B cell (primary cell): ENCODE data around the gene C10orf105. TPM values are rescaled to one million over a fixed set of nuclear protein-coding genes. Genes with fewer than 3 reads are reported as not detected.

ENCODE experiments used
- ATAC-seq: fragments of 200-7000 bp; cut with Tn5 transposase; one replicate; pipeline ENCODE4 v1.10.0; 2021; ENCODE audit warnings: low read depth, mild to moderate bottlenecking, moderate number of reproducible peaks, moderate library complexity
- CTCF ChIA-PET: fragments of 350-600 bp; sonication (Branson Sonifier 250); formaldehyde crosslinking; loops from one replicate; lab custom pipeline; 2021; ENCODE audit warnings: antibody characterized with exemption, inconsistent platforms; lab: Charles Lee
- POLR2A ChIA-PET: fragments of 350-600 bp; sonication (Branson Sonifier 250); formaldehyde crosslinking; loops from one replicate; lab custom pipeline; 2021; ENCODE audit warnings: antibody characterized with exemption; lab: Charles Lee
- DNase-seq: peaks from one replicate; pipeline ENCODE4 v3.0.0; 2013
- H2AFZ ChIP-seq: 2 replicates; pipeline ENCODE4 v1.6.1; 2012; ENCODE audit warnings: mild to moderate bottlenecking, low read depth, low read length; ENCODE audit not compliant: insufficient read depth, poor library complexity, severe bottlenecking
- H3K27ac ChIP-seq, 2 donors: 1 replicate in 1 of 2; 2 replicates in 1 of 2; pipeline ENCODE4 v1.5.1; 2012 to 2013; ENCODE audit warnings: low read length in 2 of 2, mild to moderate bottlenecking in 2 of 2, moderate library complexity in 1 of 2
- H3K27me3 ChIP-seq, 4 experiments: fragments of 200-600 bp in 1 of 4; sonication (generic) in 1 of 4; replicated peaks in 1 of 4; 1 replicate in 2 of 4; 2 replicates in 2 of 4; pipeline versions ENCODE4 v1.6.1 to v1.7.0; 2013 to 2016; ENCODE audit warnings: low read length in 3 of 4, mild to moderate bottlenecking in 2 of 4, mixed read lengths in 1 of 4, moderate library complexity in 1 of 4; ENCODE audit not compliant: insufficient read depth in 4 of 4, control insufficient read depth in 3 of 4; ENCODE audit errors: control extremely low read depth in 1 of 4
- H3K36me3 ChIP-seq, 2 experiments: replicated peaks in 1 of 2; 1 replicate in 1 of 2; 2 replicates in 1 of 2; pipeline versions ENCODE4 v1.6.1 to v1.7.1; 2013; ENCODE audit warnings: low read length in 1 of 2; ENCODE audit not compliant: insufficient read depth in 2 of 2, control insufficient read depth in 1 of 2; ENCODE audit errors: control extremely low read depth in 1 of 2, extremely low read depth in 1 of 2
- H3K4me1 ChIP-seq, 2 donors: fragments of 200-600 bp in 1 of 2; sonication (generic) in 1 of 2; 1 replicate in 1 of 2; 2 replicates in 1 of 2; pipeline versions ENCODE4 v1.5.1 to v1.6.1; 2013 to 2017; ENCODE audit warnings: low read length in 2 of 2; ENCODE audit not compliant: control insufficient read depth in 2 of 2, insufficient read depth in 2 of 2
- H3K4me2 ChIP-seq: replicated peaks from 2 replicates; pipeline ENCODE3; 2012; ENCODE audit warnings: mild to moderate bottlenecking, low read depth, low read length; ENCODE audit not compliant: poor library complexity, severe bottlenecking
- H3K4me3 ChIP-seq, 5 experiments: fragments of 200-600 bp in 1 of 5; sonication (generic) in 1 of 5; 1 replicate in 3 of 5; 2 replicates in 2 of 5; pipeline versions ENCODE4 v1.5.1 to v1.7.0; 2011 to 2016; ENCODE audit warnings: low read length in 4 of 5, mild to moderate bottlenecking in 4 of 5, low read depth in 2 of 5, control low read depth in 1 of 5, moderate library complexity in 1 of 5; ENCODE audit not compliant: insufficient read depth in 1 of 5; ENCODE audit errors: control extremely low read depth in 1 of 5, extremely low read depth in 1 of 5
- H3K79me2 ChIP-seq: fragments of 200-600 bp; sonication (generic); one replicate; pipeline ENCODE4 v1.6.0; 2016; ENCODE audit warnings: low read length; ENCODE audit not compliant: control insufficient read depth, insufficient read depth
- H3K9ac ChIP-seq: fragments of 200-600 bp; sonication (generic); 2 replicates; pipeline ENCODE4 v1.6.1; 2017; ENCODE audit warnings: mild to moderate bottlenecking, low read length, moderate library complexity
- H3K9me3 ChIP-seq, 3 donors: one replicate each; pipeline versions ENCODE4 v1.6.1 to v1.7.1; 2013; ENCODE audit warnings: low read length in 2 of 3; ENCODE audit not compliant: control insufficient read depth in 2 of 3, insufficient read depth in 1 of 3; ENCODE audit errors: control extremely low read depth in 1 of 3
- H4K20me1 ChIP-seq: 2 replicates; pipeline ENCODE4 v1.6.0; 2012; ENCODE audit warnings: mild to moderate bottlenecking, low read length; ENCODE audit not compliant: insufficient read depth, control insufficient read depth, poor library complexity, severe bottlenecking
- H3K27ac Mint-ChIP-seq: one replicate; pipeline ENCODE4 v1.8.0; 2021; ENCODE audit warnings: mixed read lengths
- H3K27me3 Mint-ChIP-seq: one replicate; pipeline ENCODE4 v1.8.0; 2021; ENCODE audit warnings: mixed read lengths
- H3K4me1 Mint-ChIP-seq: one replicate; pipeline ENCODE4 v1.8.0; 2021; ENCODE audit warnings: mixed read lengths
- H3K4me3 Mint-ChIP-seq: one replicate; pipeline ENCODE4 v1.8.0; 2021; ENCODE audit warnings: mixed read lengths
- H3K9me3 Mint-ChIP-seq: one replicate; pipeline ENCODE4 v1.8.0; 2022; ENCODE audit warnings: mixed read lengths; ENCODE audit not compliant: insufficient read depth
- EZH2 ChIP-seq: IDR thresholded peaks from 2 replicates; pipeline ENCODE4 v1.6.1; 2012; ENCODE audit warnings: borderline replicate concordance, low read depth, mild to moderate bottlenecking, moderate library complexity, low read length; ENCODE audit not compliant: insufficient read depth, poor library complexity, severe bottlenecking
- WGBS: methylation state at CpG from one replicate; pipeline ENCODE4 v1.1.5; 2013; ENCODE audit warnings: missing lambda C conversion rate; ENCODE audit not compliant: insufficient coverage; 5-methylcytosine and 5-hydroxymethylcytosine counted together
- intact Hi-C: fragments of 100-400 bp; cut with micrococcal nuclease; formaldehyde crosslinking; loops from one replicate; pipeline ENCODE4 v1.10.0; 2022
- polyA plus RNA-seq: library from polyadenylated mRNA; depleted of rRNA; stranded (reverse); fragments of >200 nt; gene quantifications from 2 replicates; pipeline ENCODE4 v1.2.3, GENCODE V29; 2012
- total RNA-seq, 2 donors: library from RNA; stranded (reverse); fragments of 120-200 nt in 1 of 2; gene quantifications; 1 replicate in 1 of 2; 2 replicates in 1 of 2; pipeline versions ENCODE4 v1.2.3 to v1.2.4, GENCODE V29; 2013 to 2022
- TF ChIP-seq, protein P1 (sequence below): fragments of 200-600 bp; IDR thresholded peaks from one replicate; pipeline ENCODE4 v1.8.0; 2022; ENCODE audit warnings: antibody characterized with exemption, mild to moderate bottlenecking

The C10orf105 gene
- total and polyA plus RNA-seq, 2 donors (not counting 1 experiment from before 2014, with no cell fraction given), result 0.03 TPM; not detected in 1

DNA sequence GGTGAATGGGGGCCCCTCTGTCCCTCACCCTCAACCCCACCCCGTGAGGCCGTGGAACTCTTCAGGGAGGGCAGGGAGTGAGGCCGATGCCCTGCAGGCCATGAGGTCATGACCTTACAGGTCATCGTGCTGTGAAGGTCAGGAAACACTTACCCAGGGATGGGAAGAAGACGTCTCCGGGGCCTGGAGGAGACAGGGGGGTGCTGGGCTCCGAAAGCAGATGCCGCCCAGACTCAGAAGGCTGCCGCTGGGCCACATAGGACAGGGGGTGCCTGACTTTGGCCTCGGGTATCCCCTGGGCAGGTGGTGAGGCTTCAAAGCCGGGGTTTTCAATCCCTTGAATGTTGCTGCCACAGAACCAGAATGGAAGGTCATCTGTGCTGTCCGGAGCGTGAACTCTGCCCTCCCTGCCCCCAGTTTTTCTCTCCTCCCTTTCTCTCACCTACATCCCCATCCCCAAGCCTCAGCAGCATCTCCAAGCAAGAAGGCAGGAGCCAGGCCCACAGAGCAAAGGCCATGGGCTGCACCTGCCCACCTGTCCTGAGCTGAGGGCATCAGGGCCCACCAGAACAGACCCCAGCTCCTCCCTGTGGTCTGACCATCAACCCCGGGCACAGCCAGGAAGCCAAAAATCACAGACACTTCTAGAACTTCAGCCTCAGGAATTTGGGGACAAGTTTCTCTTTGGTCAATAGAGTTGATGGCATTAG is 32.1 kb upstream of the C10orf105 start:
- no peak for ATAC-seq

More for the DNA sequence above, 32.1 kb upstream of the C10orf105 start:
- Mint-ChIP-seq H3K27me3 (no peaks in the 10 kb centered on the region), H3K4me3 (peak overlapping the region; percentile 77), H3K27ac (peak overlapping the region; percentile 96), H3K9me3 (no peaks in the 10 kb centered on the region), H3K4me1 (peaks cover 86% of the 10 kb centered on the region)
- DNase-seq, result no peak
- Histone ChIP-seq H3K36me3 (peaks cover 0 to 19% of the 10 kb centered on the region in 2 experiments), H3K4me1 (peaks cover 99 to 100% of the 10 kb centered on the region in 2 donors), H3K4me2 (peak overlapping the region; percentile 56), H3K4me3 (peak overlapping the region in 1 of 5 experiments; percentile 19), H3K27me3 (no peaks in the 10 kb centered on the region), H2AFZ (no peak overlapping the region), H3K9ac (peak overlapping the region; percentile 10), H3K79me2 (no peaks in the 10 kb centered on the region), H3K9me3 (peaks cover 0 to 7% (median 0%) of the 10 kb centered on the region in 3 donors), H3K27ac (peak overlapping the region; percentile 35 to 84), H4K20me1 (no peaks in the 10 kb centered on the region)
- ChIA-PET POLR2A (interaction anchor here (0.6 to 1.8 kb wide), 5 partner anchors 15 to 1344 kb away, joined by 3 to 7 read pairs (median 4); partner anchors contain the start of gene VSIR), CTCF (interaction anchor here (0.8 to 1.4 kb wide), 8 partner anchors 11 to 145 kb away, joined by 3 to 11 read pairs (median 4); partner anchors contain the start of gene VSIR)
- intact Hi-C loops, result no loop called here
- TF ChIP-seq, protein P1, sequence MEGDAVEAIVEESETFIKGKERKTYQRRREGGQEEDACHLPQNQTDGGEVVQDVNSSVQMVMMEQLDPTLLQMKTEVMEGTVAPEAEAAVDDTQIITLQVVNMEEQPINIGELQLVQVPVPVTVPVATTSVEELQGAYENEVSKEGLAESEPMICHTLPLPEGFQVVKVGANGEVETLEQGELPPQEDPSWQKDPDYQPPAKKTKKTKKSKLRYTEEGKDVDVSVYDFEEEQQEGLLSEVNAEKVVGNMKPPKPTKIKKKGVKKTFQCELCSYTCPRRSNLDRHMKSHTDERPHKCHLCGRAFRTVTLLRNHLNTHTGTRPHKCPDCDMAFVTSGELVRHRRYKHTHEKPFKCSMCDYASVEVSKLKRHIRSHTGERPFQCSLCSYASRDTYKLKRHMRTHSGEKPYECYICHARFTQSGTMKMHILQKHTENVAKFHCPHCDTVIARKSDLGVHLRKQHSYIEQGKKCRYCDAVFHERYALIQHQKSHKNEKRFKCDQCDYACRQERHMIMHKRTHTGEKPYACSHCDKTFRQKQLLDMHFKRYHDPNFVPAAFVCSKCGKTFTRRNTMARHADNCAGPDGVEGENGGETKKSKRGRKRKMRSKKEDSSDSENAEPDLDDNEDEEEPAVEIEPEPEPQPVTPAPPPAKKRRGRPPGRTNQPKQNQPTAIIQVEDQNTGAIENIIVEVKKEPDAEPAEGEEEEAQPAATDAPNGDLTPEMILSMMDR, result no peak
- TF ChIP-seq EZH2, result no peak
- WGBS, result 92% methylated on average over 11 of the region's 14 CpGs
